Tibial artery (tissue), 4 donors: ENCODE data around the gene GLDC.

Experiments
- DNase-seq, 2 donors: peaks; one replicate each; pipeline ENCODE4 v3.0.0-alpha.2; 2019
- H3K27ac ChIP-seq, 2 donors: fragments of 200-600 bp; sonication (generic) in 1 of 2; 1 replicate in 1 of 2; 2 replicates in 1 of 2; pipeline ENCODE4 v1.5.1; 2018 to 2019; ENCODE audit warnings: mild to moderate bottlenecking in 1 of 2
- H3K27me3 ChIP-seq, 2 donors: fragments of 200-600 bp; sonication (generic) in 1 of 2; one replicate each; pipeline versions ENCODE4 v1.5.1 to v1.6.0; 2016 to 2019
- H3K36me3 ChIP-seq, 3 donors: fragments of 200-600 bp; sonication (generic) in 2 of 3; one replicate each; pipeline ENCODE4 v1.5.1; 2016 to 2019; ENCODE audit warnings: mild to moderate bottlenecking in 2 of 3
- H3K4me1 ChIP-seq, 4 donors: fragments of 200-600 bp; sonication (generic) in 2 of 4; 1 replicate in 3 of 4; 2 replicates in 1 of 4; pipeline ENCODE4 v1.5.1; 2016 to 2019
- H3K4me3 ChIP-seq, 2 donors: fragments of 200-600 bp; sonication (generic) in 1 of 2; 1 replicate in 1 of 2; 2 replicates in 1 of 2; pipeline ENCODE4 v1.5.1; 2018 to 2019; ENCODE audit warnings: mild to moderate bottlenecking in 2 of 2
- H3K9me3 ChIP-seq, 3 donors: fragments of 200-600 bp; sonication (generic) in 1 of 3; one replicate each; pipeline ENCODE4 v1.5.1; 2016 to 2019
- intact Hi-C: fragments of 100-400 bp; cut with DNase I; formaldehyde crosslinking; loops from one replicate; pipeline ENCODE4 v1.15.0; 2023; ENCODE audit warnings: low total_unique reads
- TF ChIP-seq, protein P1 (sequence below), 2 experiments: fragments of 200-600 bp in 1 of 2; fragments of 450-650 bp in 1 of 2; IDR thresholded peaks; one replicate each; pipeline ENCODE4 v1.5.1; 2017 to 2019; ENCODE audit warnings: antibody characterized with exemption in 2 of 2, mild to moderate bottlenecking in 1 of 2, moderate library complexity in 1 of 2

GLDC gene

DNA sequence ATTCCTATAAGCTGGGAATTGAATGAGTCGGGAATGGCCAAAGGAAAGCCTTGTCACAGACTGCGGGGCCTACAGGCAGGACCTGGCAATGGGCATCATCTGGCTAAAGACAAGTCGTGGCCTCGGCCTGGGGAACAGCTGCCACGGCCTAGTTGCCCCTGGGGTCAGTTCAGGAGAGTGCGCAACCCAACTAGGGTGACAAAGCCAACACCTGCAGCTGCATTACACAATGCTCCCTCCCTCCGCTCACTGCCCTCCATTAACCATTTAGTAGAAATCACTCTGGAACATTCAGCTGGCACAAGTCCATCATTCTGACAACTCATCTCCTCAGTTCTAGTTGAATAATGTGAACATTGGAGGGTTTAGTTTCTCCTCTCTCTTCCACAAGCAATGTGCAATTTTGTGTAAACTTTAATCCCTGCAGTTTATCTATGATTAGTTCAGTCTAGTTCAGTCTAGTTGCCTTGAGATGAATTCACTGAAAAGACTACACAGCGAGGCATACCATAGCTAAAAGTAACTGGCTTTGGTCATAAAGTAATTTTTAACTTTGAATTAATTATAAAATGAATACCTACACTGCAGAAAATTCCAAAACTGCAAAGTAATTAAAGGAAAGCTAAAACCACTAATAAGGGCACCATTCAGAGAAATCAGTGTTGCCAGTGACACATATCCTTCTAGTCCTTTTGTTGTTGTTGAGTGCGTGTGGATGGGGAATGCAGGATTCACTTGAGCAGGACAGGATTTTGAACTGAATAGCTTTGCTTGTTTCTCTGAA is 5.1 kb downstream of the GLDC start:
- Histone ChIP-seq H3K4me3 (no peak overlapping the region), H3K27me3 (peaks cover 0 to 26% of the 10 kb centered on the region in 2 donors), H3K36me3 (no peaks in the 10 kb centered on the region), H3K9me3 (no peaks in the 10 kb centered on the region), H3K27ac (no peak overlapping the region), H3K4me1 (peaks cover 0 to 14% (median 11%) of the 10 kb centered on the region in 4 donors)
- no peak for DNase-seq
- TF ChIP-seq, protein P1, sequence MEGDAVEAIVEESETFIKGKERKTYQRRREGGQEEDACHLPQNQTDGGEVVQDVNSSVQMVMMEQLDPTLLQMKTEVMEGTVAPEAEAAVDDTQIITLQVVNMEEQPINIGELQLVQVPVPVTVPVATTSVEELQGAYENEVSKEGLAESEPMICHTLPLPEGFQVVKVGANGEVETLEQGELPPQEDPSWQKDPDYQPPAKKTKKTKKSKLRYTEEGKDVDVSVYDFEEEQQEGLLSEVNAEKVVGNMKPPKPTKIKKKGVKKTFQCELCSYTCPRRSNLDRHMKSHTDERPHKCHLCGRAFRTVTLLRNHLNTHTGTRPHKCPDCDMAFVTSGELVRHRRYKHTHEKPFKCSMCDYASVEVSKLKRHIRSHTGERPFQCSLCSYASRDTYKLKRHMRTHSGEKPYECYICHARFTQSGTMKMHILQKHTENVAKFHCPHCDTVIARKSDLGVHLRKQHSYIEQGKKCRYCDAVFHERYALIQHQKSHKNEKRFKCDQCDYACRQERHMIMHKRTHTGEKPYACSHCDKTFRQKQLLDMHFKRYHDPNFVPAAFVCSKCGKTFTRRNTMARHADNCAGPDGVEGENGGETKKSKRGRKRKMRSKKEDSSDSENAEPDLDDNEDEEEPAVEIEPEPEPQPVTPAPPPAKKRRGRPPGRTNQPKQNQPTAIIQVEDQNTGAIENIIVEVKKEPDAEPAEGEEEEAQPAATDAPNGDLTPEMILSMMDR (IDR thresholded peaks at IDR 0.05) = no peak
- intact Hi-C loops = no loop called here

- H3K9me3 ChIP-seq = no peaks in the 10 kb centered on the region
- no peak for DNase-seq
- H3K4me3 ChIP-seq = no peak overlapping the region
- peaks cover 0 to 17% of the 10 kb centered on the region in 2 donors for H3K27me3 ChIP-seq
- H3K36me3 ChIP-seq = no peaks in the 10 kb centered on the region
- TF ChIP-seq, protein P1 (IDR thresholded peaks at IDR 0.05) = no peak
- intact Hi-C loops = no loop called here
- H3K27ac ChIP-seq = no peak overlapping the region
- H3K4me1 ChIP-seq = peaks cover 0 to 6% (median 4%) of the 10 kb centered on the region in 4 donors
These were observed 5.9 kb downstream of the GLDC start for GRCh38 chr9:6639622-6640021.

DNA sequence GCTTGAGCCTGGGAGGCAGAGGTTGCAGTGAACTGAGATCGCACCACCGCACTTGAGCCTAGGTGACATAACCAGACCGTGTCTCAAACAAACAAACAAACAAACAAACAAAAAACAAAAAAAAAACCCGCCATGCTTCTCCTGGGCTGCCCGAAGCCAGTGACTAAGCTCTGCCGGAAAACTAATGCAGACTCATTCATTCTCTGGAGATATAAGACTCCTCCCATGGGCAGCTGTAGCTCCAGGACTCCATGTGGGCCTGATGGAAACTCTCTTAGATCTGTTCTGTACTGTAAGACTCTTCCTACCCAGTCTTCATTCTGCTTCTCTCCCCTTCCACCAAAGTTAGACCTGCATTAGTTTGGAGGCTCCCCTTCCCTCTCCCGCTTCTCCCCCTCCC is 11.1 kb downstream of the GLDC start:
- Histone ChIP-seq H3K27ac (no peak overlapping the region), H3K4me3 (no peak overlapping the region), H3K9me3 (no peaks in the 10 kb centered on the region), H3K4me1 (no peaks in the 10 kb centered on the region), H3K36me3 (no peaks in the 10 kb centered on the region), H3K27me3 (no peaks in the 10 kb centered on the region)
- intact Hi-C loops = no loop called here
- no peak for DNase-seq
- TF ChIP-seq, protein P1 (IDR thresholded peaks at IDR 0.05) = no peak

- TF ChIP-seq, protein P1 (IDR thresholded peaks at IDR 0.05) = no peak
- no peak overlapping the region for H3K4me3 ChIP-seq
- no peak overlapping the region for H3K27ac ChIP-seq
- no peaks in the 10 kb centered on the region for H3K36me3 ChIP-seq
- intact Hi-C loops = no loop called here
- no peaks in the 10 kb centered on the region for H3K9me3 ChIP-seq
- DNase-seq = no peak
- H3K4me1 ChIP-seq = no peaks in the 10 kb centered on the region
- no peaks in the 10 kb centered on the region for H3K27me3 ChIP-seq
These were observed 12.2 kb downstream of the GLDC start for GRCh38 chr9:6633378-6633777.

DNA sequence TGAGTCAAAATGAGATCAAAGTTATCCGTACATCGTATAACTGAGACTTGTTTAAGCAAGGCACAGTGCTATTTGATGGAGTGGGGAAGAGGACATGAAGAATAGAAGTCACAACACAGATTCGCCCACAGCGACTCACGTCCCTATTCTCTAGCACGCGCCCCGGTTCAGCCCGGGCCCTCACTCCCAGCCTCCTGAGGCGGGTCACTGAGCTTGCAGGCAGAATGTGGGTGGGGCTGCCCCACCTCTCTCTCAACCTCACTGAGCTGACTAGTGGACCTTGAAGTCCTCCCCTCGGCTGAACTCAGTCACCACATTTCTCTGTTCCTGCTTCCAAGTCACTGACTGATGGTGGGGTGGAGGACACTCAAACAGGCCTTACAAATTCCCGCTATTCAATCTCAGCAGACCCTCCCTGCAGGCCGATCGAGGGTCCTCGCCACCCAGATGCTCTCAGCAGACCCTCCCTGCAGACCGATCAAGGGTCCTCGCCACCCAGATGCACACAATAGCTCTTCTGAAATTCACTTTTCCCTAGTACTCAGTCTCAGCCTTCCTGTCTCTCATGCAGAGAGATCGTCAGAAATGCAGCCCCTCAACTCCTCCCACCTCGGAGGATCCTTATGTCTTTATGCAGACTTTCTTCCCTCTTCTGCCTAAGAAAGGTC is 12.9 kb downstream of the GLDC start:
- no peak overlapping the region for H3K4me3 ChIP-seq

More for the DNA sequence above, 12.9 kb downstream of the GLDC start:
- Histone ChIP-seq H3K27me3 (no peaks in the 10 kb centered on the region), H3K27ac (no peak overlapping the region), H3K4me1 (no peaks in the 10 kb centered on the region), H3K9me3 (no peaks in the 10 kb centered on the region), H3K36me3 (no peaks in the 10 kb centered on the region)
- intact Hi-C loops = no loop called here
- DNase-seq = no peak
- TF ChIP-seq, protein P1 (IDR thresholded peaks at IDR 0.05) = no peak
